Activated CD8-positive, alpha-beta memory T cell treated with anti-CD3 and anti-CD28 coated beads for 48 hours (primary cell): ENCODE results near the gene FASLG.
A peak's percentile ranks its signal among the peaks of the same experiment; 100 is the strongest.
"Not testable (repeated sequence)": the region's sequence is repeated elsewhere in the genome, so short reads cannot be mapped to it uniquely, and the experiment has no call there.

ENCODE experiments used
- DNase-seq, 3 experiments: peaks; one replicate each; pipeline ENCODE4 v3.0.0-alpha.2; 2020; ENCODE audit warnings: low read depth in 2 of 3, low spot score in 2 of 3

FASLG gene

GRCh38 chr1:172680733-172681275, 21.9 kb downstream of the FASLG start:
- DNase-seq: no peak

- DNase-seq: no peak
These were observed 23.9 kb downstream of the FASLG start for GRCh38 chr1:172682812-172683211.

- DNase-seq: no peak
These were observed 27.2 kb downstream of the FASLG start for GRCh38 chr1:172686143-172686542.

- not testable (repeated sequence) for DNase-seq
These were observed 29.7 kb downstream of the FASLG start for GRCh38 chr1:172688428-172689085.

GRCh38 chr1:172690925-172691324, 32.0 kb downstream of the FASLG start:
- not testable (repeated sequence) for DNase-seq

- DNase-seq: no peak
These were observed 38.7 kb downstream of the FASLG start for GRCh38 chr1:172697534-172698002.

- DNase-seq: no peak
These were observed 39.3 kb downstream of the FASLG start for GRCh38 chr1:172698224-172698623.

- DNase-seq: peak in 2 of 3 experiments; percentile 48 to 54
These were observed 40.2 kb downstream of the FASLG start for GRCh38 chr1:172699111-172699510.

GRCh38 chr1:172699695-172700227, 40.9 kb downstream of the FASLG start:
- DNase-seq: no peak

GRCh38 chr1:172700556-172700955, 41.7 kb downstream of the FASLG start:
- no peak for DNase-seq

GRCh38 chr1:172704001-172704400, 45.1 kb downstream of the FASLG start:
- DNase-seq: no peak

- DNase-seq: no peak
These were observed 45.7 kb downstream of the FASLG start for GRCh38 chr1:172704420-172705210.

GRCh38 chr1:172708452-172708851, 49.5 kb downstream of the FASLG start:
- no peak for DNase-seq

GRCh38 chr1:172711558-172711957, 52.7 kb downstream of the FASLG start:
- no peak for DNase-seq

- DNase-seq: no peak
These were observed 54.6 kb downstream of the FASLG start for GRCh38 chr1:172713466-172713865.
